Stimulated activated CD8-positive, alpha-beta memory T cell treated with anti-CD3 and anti-CD28 coated beads, Interleukin-7, amount 100 ng/mL, for 48 hours (primary cell): Measurements from ENCODE around the gene GPC1.

Experiments
- DNase-seq, 2 donors: peaks; one replicate each; pipeline ENCODE4 v3.0.0-alpha.2; 2020; ENCODE audit warnings: low read depth in 1 of 2; ENCODE audit errors: extremely low read depth in 1 of 2

Gene GPC1

DNA sequence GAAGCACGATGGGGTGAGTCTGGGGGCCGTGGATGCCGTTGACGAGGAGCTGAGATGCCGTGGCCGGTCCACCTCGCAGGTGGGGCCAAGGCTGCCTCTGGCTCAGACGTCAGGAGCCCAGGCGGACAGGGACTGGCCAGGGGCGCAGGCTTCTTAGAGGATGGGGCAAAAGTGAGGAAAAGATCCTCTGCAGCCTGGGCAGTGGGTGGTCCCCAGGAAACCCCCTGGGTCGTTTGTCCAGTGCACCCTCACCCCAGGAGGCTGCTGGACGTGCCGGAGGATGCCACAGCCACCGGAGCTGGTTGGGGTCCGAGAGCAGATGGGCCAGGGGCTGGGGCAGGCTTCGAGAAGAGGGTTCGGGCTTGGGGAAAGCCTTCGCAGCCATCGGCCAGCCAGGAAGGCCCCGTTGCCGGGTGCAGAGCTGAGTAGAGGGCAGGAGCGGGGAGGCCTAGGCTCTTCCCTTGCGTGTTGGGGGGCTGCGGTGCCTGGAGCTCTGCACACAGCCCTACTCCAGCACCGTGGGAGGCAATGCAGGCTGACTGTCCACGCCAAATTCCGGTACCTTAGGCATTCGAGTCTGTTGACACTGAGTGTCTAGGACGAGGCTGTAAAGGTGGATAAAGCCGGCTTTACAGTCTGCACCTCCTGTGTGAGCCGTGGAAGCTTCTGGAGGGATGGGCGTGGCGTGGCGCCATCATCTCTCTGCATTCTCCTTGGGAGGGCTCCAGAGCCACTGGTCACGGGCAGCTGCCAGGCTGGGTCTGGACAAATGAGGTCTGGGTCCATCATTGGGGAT is 18.8 kb downstream of the GPC1 start:
- DNase-seq: no peak

DNA sequence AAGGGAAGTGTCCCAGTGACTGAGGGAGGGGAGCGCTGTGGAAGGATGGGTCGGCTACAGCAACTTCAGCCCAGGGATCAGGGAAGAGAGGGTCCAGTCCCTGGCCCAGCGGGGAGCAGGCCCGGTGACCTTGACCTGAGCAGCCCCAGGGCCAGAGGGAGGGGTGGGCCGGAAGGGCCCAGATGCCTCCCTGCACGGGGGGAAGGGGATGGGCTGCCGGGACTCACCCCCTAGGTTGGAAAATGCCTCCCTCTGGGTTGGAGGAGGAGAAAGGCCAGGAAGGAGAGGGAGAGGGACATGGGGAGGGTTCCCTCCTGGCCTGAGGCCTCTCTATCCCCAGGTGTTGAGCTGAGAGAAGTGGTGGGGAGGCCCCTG is 19.8 kb downstream of the GPC1 start:
- DNase-seq: no peak

GRCh38 chr2:240455647-240456446 is 20.4 kb downstream of the GPC1 start:
- DNase-seq: no peak

DNA sequence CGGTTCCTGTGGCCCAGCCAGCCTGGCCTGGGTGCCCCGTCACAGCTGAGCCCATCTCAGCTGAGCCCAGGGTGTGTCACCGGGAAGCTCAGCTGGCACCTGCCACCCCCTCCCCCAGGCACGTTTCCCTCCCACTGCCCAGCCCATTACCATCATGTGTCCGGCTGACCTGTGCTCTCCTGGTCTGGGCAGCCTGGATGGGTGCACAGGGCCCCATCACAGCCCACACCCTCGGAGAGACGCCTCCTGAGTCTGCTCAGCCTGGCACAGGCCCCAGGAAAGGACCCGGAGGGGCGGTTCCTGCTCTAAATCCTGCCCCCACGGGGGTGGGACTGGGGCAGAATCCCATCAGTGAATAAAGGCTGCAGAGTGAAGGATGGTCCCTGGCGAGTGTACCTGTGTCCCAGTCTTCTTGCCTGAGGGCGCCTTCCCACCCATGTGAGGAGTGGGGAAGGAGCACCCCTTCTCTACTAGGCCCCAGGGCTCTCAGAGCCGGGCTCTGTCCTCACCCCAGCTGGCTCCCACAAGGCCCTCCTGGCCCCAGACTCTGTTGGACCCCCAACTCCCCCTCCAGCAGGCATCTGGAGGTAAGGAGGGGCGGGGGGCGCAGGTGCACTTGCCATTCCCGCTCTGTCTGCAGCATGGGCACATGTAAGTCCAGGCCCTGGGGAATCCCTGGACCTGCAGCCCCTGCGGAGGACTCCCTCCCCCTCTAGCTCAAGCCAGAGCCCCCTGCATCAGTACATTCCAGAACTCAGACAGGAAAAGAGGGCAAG is 21.2 kb downstream of the GPC1 start:
- DNase-seq: no peak

- no peak for DNase-seq
These were observed 22.0 kb downstream of the GPC1 start for GRCh38 chr2:240457223-240458043.

GRCh38 chr2:240458044-240458899 is 22.8 kb downstream of the GPC1 start:
- no peak for DNase-seq

GRCh38 chr2:240458900-240459391 is 23.5 kb downstream of the GPC1 start:
- no peak for DNase-seq

DNA sequence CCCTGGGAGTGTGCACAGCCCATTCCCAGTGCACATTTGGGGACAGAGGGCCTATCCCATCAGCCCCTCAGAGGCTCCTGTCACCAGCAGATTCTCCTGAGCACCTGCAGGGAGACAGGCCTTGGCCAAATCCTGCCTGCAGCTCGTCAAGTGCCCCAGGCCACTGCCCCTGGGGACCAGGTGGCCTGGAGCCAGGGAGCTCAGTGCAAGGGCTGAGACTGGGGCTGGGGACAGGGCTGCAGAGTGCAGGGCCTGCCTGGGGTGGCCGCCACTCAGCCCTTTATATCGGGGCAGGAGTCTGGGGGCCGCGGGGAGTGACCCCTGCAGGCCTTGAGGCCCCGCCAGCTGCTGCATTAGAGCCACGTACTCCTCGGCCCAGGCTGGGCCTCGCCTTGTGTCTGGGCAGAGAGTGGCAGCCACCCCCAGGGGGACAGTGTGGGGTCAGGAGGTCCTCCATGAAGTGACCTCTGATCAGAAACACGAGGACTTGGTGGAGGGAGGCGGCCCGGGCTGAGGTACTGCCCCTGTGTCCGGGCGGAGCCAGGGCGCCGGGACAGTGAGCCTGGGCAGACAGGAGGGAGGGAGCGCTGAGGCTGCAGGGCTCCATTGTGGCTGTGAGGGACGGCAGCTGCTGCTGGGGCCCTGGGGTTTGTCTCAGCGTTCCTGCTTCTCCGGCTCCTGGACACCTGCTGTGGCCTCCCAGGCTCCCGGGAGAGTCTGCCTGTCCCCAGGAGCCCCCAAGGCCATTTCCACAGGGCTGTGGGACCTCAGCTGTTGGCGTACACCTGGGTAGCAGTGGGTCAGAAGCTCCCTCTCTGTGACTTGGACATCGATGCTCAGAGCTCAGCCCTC is 24.2 kb downstream of the GPC1 start:
- DNase-seq: no peak

GRCh38 chr2:240460253-240460711 is 24.8 kb downstream of the GPC1 start:
- no peak for DNase-seq

DNA sequence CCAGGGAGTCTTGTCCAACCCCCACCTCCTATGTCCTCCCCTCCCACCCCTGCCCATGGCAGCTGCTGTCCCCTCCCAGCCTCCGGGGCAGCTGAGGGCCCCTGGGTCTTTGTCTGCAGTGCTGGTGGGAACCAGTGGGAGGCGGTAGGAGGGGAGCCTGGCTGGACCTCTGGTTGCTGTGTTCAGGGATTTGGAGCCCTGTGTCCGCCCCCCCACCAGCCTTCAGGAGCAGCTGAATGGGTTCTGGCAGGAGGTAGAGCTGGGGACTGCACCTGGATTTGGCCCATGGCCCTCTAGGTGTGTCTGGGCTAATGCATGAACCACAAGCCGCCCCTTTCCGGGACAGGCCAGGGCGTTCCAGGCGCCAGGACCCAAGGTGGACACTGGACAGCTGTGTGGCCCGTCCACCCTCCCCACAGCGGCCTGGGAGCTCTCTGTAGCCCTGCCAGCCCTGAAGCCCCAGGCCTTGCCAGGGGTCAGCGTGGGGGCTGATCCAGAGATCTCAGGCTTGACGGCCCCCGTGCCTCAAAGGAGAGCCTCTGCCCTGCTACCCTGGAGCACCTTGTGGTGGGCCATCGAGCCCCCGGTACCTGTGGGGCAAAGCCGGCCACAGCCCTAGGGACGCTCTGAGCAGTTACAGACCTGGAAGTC is 25.4 kb downstream of the GPC1 start:
- no peak for DNase-seq

- DNase-seq: no peak
These were observed 26.1 kb downstream of the GPC1 start for GRCh38 chr2:240461471-240462072.

DNA sequence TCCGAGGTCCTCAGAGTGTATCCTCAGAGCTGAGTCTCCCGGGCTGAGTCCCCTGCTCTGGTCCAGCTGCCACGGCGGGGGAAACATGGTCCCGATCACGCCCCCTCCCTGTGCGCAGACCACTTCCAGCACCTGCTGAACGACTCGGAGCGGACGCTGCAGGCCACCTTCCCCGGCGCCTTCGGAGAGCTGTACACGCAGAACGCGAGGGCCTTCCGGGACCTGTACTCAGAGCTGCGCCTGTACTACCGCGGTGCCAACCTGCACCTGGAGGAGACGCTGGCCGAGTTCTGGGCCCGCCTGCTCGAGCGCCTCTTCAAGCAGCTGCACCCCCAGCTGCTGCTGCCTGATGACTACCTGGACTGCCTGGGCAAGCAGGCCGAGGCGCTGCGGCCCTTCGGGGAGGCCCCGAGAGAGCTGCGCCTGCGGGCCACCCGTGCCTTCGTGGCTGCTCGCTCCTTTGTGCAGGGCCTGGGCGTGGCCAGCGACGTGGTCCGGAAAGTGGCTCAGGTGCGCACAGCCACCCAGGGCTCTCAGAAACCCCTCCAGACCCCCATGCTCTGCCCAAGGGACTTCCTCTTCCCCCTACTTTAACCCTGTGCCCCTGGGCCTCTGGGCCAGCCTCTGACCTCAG is 26.7 kb downstream of the GPC1 start:
- no peak for DNase-seq

GRCh38 chr2:240462707-240463273 is 27.3 kb downstream of the GPC1 start:
- DNase-seq: no peak

- no peak for DNase-seq
These were observed 27.9 kb downstream of the GPC1 start for GRCh38 chr2:240463274-240463865.

GRCh38 chr2:240463866-240464481 is 28.5 kb downstream of the GPC1 start:
- no peak for DNase-seq
